Fibroblast of lung (primary cell): Measurements from ENCODE around the gene RRAS.

Experiments used
- CTCF ChIP-seq, 2 donors: IDR thresholded peaks in 1 of 2; conservative IDR thresholded peaks in 1 of 2; 1 replicate in 1 of 2; 2 replicates in 1 of 2; pipeline ENCODE4 v1.5.1; 2011 to 2012; ENCODE audit warnings: low read length in 2 of 2, control low read depth in 1 of 2, inconsistent platforms in 1 of 2, low read depth in 1 of 2, mild to moderate bottlenecking in 1 of 2
- EZH2 ChIP-seq: IDR thresholded peaks from 2 replicates; pipeline ENCODE4 v1.5.1; 2012; ENCODE audit warnings: low read length, control low read depth, mild to moderate bottlenecking; ENCODE audit errors: missing control alignments

GRCh38 chr19:49655570-49656455 lies 15.9 kb upstream of the RRAS start:
- TF ChIP-seq EZH2 (no peak), CTCF (conservative IDR thresholded peaks at IDR 0.05 in 1 of 2, IDR thresholded peaks at IDR 0.05 in 1 of 2; ENCODE audit: low read depth in 1 of 2, low read length in 2 of 2) (no peak)
